HEK293 (cell line): ENCODE data around the gene LCN1.

Source experiments
- CTCF ChIA-PET: fragments of 350-600 bp; formaldehyde crosslinking; extraction: SDS; loops from one replicate; lab custom pipeline; 2021; ENCODE audit warnings: antibody characterized with exemption; lab: Yijun Ruan, JAX
- POLR2A ChIA-PET: fragments of 300-600 bp; formaldehyde crosslinking; extraction: SDS; loops from one replicate; lab custom pipeline; 2020; ENCODE audit warnings: antibody characterized with exemption, inconsistent platforms; lab: Yijun Ruan, JAX
- H3K27ac ChIP-seq: fragments of 200-500 bp; sonication (Bioruptor generic); 2 replicates; pipeline ENCODE4 v1.5.1; 2014; ENCODE audit warnings: low read depth, low read length, control low read depth, inconsistent platforms; ENCODE audit errors: extremely low read depth
- H3K36me3 ChIP-seq, 2 experiments: fragments of 200-500 bp in 1 of 2; sonication (Bioruptor generic) in 1 of 2; 1 replicate in 1 of 2; 2 replicates in 1 of 2; pipeline ENCODE4 v1.5.1; 2014 to 2017; ENCODE audit warnings: inconsistent platforms in 2 of 2, low read length in 2 of 2; ENCODE audit not compliant: control insufficient read depth in 2 of 2, insufficient read depth in 1 of 2
- H3K4me1 ChIP-seq: fragments of 200-500 bp; sonication (Bioruptor generic); 2 replicates; pipeline ENCODE4 v1.5.1; 2014; ENCODE audit warnings: mild to moderate bottlenecking, low read length, inconsistent platforms; ENCODE audit not compliant: control insufficient read depth, insufficient read depth
- H3K4me3 ChIP-seq: 2 replicates; pipeline ENCODE4 v1.5.1; 2011; ENCODE audit warnings: low read depth, mild to moderate bottlenecking, control low read depth, low read length, moderate library complexity
- H3K9me3 ChIP-seq: fragments of 200-500 bp; sonication (Bioruptor generic); 2 replicates; pipeline ENCODE4 v1.5.1; 2014; ENCODE audit warnings: low read depth, low read length, inconsistent platforms; ENCODE audit not compliant: control insufficient read depth, insufficient read depth
- CTCF ChIP-seq: fragments of 450-650 bp; formaldehyde crosslinking; IDR thresholded peaks from 2 replicates; pipeline ENCODE4 v1.5.1; 2016; ENCODE audit warnings: missing biosample characterization, missing genetic modification characterization
- EGR2 ChIP-seq: fragments of 450-650 bp; formaldehyde crosslinking; IDR thresholded peaks from 2 replicates; pipeline ENCODE4 v1.5.1; 2016; ENCODE audit warnings: low read depth, missing biosample characterization, missing genetic modification characterization
- GLIS1 ChIP-seq: fragments of 450-650 bp; formaldehyde crosslinking; IDR thresholded peaks from 2 replicates; pipeline ENCODE4 v1.5.1; 2016; ENCODE audit warnings: missing biosample characterization, missing genetic modification characterization
- GLIS2 ChIP-seq: fragments of 450-650 bp; formaldehyde crosslinking; IDR thresholded peaks from 2 replicates; pipeline ENCODE4 v1.5.1; 2016; ENCODE audit warnings: missing biosample characterization, missing genetic modification characterization
- KLF1 ChIP-seq: fragments of 450-650 bp; formaldehyde crosslinking; IDR thresholded peaks from 2 replicates; pipeline ENCODE4 v1.5.1; 2016; ENCODE audit warnings: missing biosample characterization, missing genetic modification characterization
- KLF17 ChIP-seq: fragments of 450-650 bp; formaldehyde crosslinking; IDR thresholded peaks from 2 replicates; pipeline ENCODE4 v1.5.1; 2016; ENCODE audit warnings: missing biosample characterization, missing genetic modification characterization
- KLF7 ChIP-seq: fragments of 450-650 bp; formaldehyde crosslinking; IDR thresholded peaks from 2 replicates; pipeline ENCODE4 v1.5.1; 2016; ENCODE audit warnings: missing biosample characterization, missing genetic modification characterization, borderline replicate concordance
- KLF9 ChIP-seq: fragments of 450-650 bp; formaldehyde crosslinking; IDR thresholded peaks from 2 replicates; pipeline ENCODE4 v1.5.1; 2016; ENCODE audit warnings: missing biosample characterization, missing genetic modification characterization, low read depth
- REST ChIP-seq: fragments of 450-650 bp; formaldehyde crosslinking; IDR thresholded peaks from 2 replicates; pipeline ENCODE4 v1.5.1; 2016; ENCODE audit warnings: missing biosample characterization, missing genetic modification characterization
- SCRT2 ChIP-seq: fragments of 450-650 bp; formaldehyde crosslinking; IDR thresholded peaks from 2 replicates; pipeline ENCODE4 v1.5.1; 2016; ENCODE audit warnings: missing biosample characterization, missing genetic modification characterization
- YY1 ChIP-seq: fragments of 450-650 bp; formaldehyde crosslinking; IDR thresholded peaks from 2 replicates; pipeline ENCODE4 v1.5.1; 2018; ENCODE audit warnings: missing biosample characterization, missing genetic modification characterization
- ZBTB44 ChIP-seq: fragments of 450-650 bp; IDR thresholded peaks from 2 replicates; pipeline ENCODE4 v1.5.1; 2018; ENCODE audit warnings: missing biosample characterization, mild to moderate bottlenecking, missing genetic modification characterization
- ZBTB7A ChIP-seq: fragments of 450-650 bp; formaldehyde crosslinking; IDR thresholded peaks from 2 replicates; pipeline ENCODE4 v1.5.1; 2016; ENCODE audit warnings: low read depth, missing biosample characterization, missing genetic modification characterization
- ZEB2 ChIP-seq: fragments of 450-650 bp; formaldehyde crosslinking; IDR thresholded peaks from 2 replicates; pipeline ENCODE4 v1.5.1; 2016; ENCODE audit warnings: missing biosample characterization, missing genetic modification characterization
- ZFHX2 ChIP-seq: fragments of 450-650 bp; formaldehyde crosslinking; conservative IDR thresholded peaks from 2 replicates; pipeline ENCODE4 v1.5.1; 2016; ENCODE audit warnings: missing biosample characterization, missing genetic modification characterization
- ZIC2 ChIP-seq: fragments of 450-650 bp; formaldehyde crosslinking; IDR thresholded peaks from 2 replicates; pipeline ENCODE4 v1.5.1; 2016; ENCODE audit warnings: missing biosample characterization, missing genetic modification characterization
- ZNF148 ChIP-seq: fragments of 450-650 bp; formaldehyde crosslinking; IDR thresholded peaks from 2 replicates; pipeline ENCODE4 v1.5.0; 2017; ENCODE audit warnings: missing biosample characterization, missing genetic modification characterization, borderline replicate concordance
- ZNF426 ChIP-seq: fragments of 450-650 bp; formaldehyde crosslinking; IDR thresholded peaks from 2 replicates; pipeline ENCODE4 v1.5.1; 2017; ENCODE audit warnings: missing biosample characterization, missing genetic modification characterization, mild to moderate bottlenecking, inconsistent platforms, moderate library complexity
- ZNF501 ChIP-seq: fragments of 450-650 bp; formaldehyde crosslinking; IDR thresholded peaks from 2 replicates; pipeline ENCODE4 v1.5.1; 2016; ENCODE audit warnings: missing biosample characterization, missing genetic modification characterization
- ZNF561 ChIP-seq: fragments of 450-650 bp; IDR thresholded peaks from 2 replicates; pipeline ENCODE4 v1.5.1; 2018; ENCODE audit warnings: missing biosample characterization, missing genetic modification characterization, borderline replicate concordance
- ZNF692 ChIP-seq: fragments of 450-650 bp; formaldehyde crosslinking; IDR thresholded peaks from 2 replicates; pipeline ENCODE4 v1.5.1; 2016; ENCODE audit warnings: missing biosample characterization, missing genetic modification characterization
- ZNF843 ChIP-seq: fragments of 450-650 bp; formaldehyde crosslinking; IDR thresholded peaks from 2 replicates; pipeline ENCODE4 v1.5.1; 2016; ENCODE audit warnings: missing biosample characterization, missing genetic modification characterization
- ZSCAN30 ChIP-seq: fragments of 450-650 bp; IDR thresholded peaks from 2 replicates; pipeline ENCODE4 v1.5.1; 2018; ENCODE audit warnings: missing biosample characterization, mild to moderate bottlenecking, missing genetic modification characterization, moderate library complexity
- ZXDB ChIP-seq: fragments of 450-650 bp; formaldehyde crosslinking; IDR thresholded peaks from 2 replicates; pipeline ENCODE4 v1.5.1; 2016; ENCODE audit warnings: missing biosample characterization, missing genetic modification characterization

Gene LCN1

GRCh38 chr9:135499326-135500070, 21.7 kb upstream of the LCN1 start (continued):
- TF ChIP-seq KLF17 (tag by site-specific recombination) = peak; percentile 52
- TF ChIP-seq ZEB2 = 0 out of 2 replicates have a peak, but pooled peaks have one; percentile 11
- TF ChIP-seq EGR2 (tag by site-specific recombination) = peak; percentile 44
- TF ChIP-seq KLF9 (tag by site-specific recombination) = peak; percentile 39; the same call in 1 of the 2 replicates
- no peak for TF ChIP-seq ZNF501
- TF ChIP-seq GLIS1 (tag by site-specific recombination) = peak; percentile 96
- TF ChIP-seq ZFHX2 (tag by site-specific recombination) = peak; percentile 44; the same call in 1 of the 2 replicates
- peak; percentile 50 for TF ChIP-seq ZXDB (tag by site-specific recombination)
- 0 out of 2 replicates have a peak, but pooled peaks have one; percentile 12 for TF ChIP-seq ZNF561
- peak; percentile 70 for TF ChIP-seq SCRT2 (tag by site-specific recombination)
- TF ChIP-seq ZNF843 (tag by site-specific recombination) = peak; percentile 27; the same call in 1 of the 2 replicates
- peak; percentile 79; the same call in 1 of the 2 replicates for TF ChIP-seq CTCF
- TF ChIP-seq YY1 = peak; percentile 61; the same call in 1 of the 2 replicates
- TF ChIP-seq ZBTB44 (tag by site-specific recombination) = 0 out of 2 replicates have a peak, but pooled peaks have one; percentile 10
- TF ChIP-seq ZBTB7A (tag by site-specific recombination) = peak; percentile 24; the same call in 1 of the 2 replicates
- peak; percentile 38 for TF ChIP-seq KLF1 (tag by site-specific recombination)
- peak; percentile 35; the same call in 1 of the 2 replicates for TF ChIP-seq ZSCAN30
- no peak for TF ChIP-seq KLF7 (tag by site-specific recombination)
- TF ChIP-seq ZNF692 (tag by site-specific recombination) = peak; percentile 95

- Histone ChIP-seq H3K9me3 (no peaks in the 10 kb centered on the region), H3K4me1 (peaks cover 5% of the 10 kb centered on the region; the same call in 1 of the 2 replicates), H3K27ac (no peak overlapping the region; the same call in 1 of the 2 replicates), H3K4me3 (peak overlapping the region; percentile 87), H3K36me3 (peaks cover 0 to 35% of the 10 kb centered on the region in 2 experiments; a peak in 2 of 3 replicates)
- POLR2A ChIA-PET = interaction anchor here (0.6 to 1.4 kb wide), 2 partner anchors 20 to 82 kb away, joined by 3 to 7 read pairs; no protein-coding TSS in a partner anchor
- CTCF ChIA-PET = interaction anchor here (0.6 to 1.5 kb wide), 9 partner anchors 13 to 983 kb away, joined by 3 to 5 read pairs (median 3); no protein-coding TSS in a partner anchor
- TF ChIP-seq ZNF426 (tag by site-specific recombination) (no peak), GLIS2 (tag by site-specific recombination) (peak; percentile 65; the same call in 1 of the 2 replicates), ZNF148 (tag by site-specific recombination) (no peak), REST (tag by site-specific recombination) (peak; percentile 77), ZIC2 (tag by site-specific recombination) (0 out of 2 replicates have a peak, but pooled peaks have one; percentile 0)
Measured at GRCh38 chr9:135500071-135500524, 21.1 kb upstream of the LCN1 start.
